Stomach (tissue), 9 donors: Measurements from ENCODE around the gene GJA3. TPM values are rescaled to one million over a fixed set of nuclear protein-coding genes. Genes with fewer than 3 reads are reported as not detected.

Source experiments
- DNase-seq, 2 donors: peaks; one replicate each; pipeline versions ENCODE4 v3.0.0 to v3.0.0-alpha.2; 2013 to 2019
- H3K27ac ChIP-seq, 5 donors: fragments of 200-600 bp in 4 of 5; sonication (generic) in 4 of 5; one replicate each; pipeline ENCODE4 v1.5.1; 2013 to 2019; ENCODE audit warnings: mild to moderate bottlenecking in 1 of 5, moderate library complexity in 1 of 5
- H3K27me3 ChIP-seq, 3 donors: fragments of 200-600 bp; sonication (generic); one replicate each; pipeline ENCODE4 v1.5.1; 2017 to 2019; ENCODE audit warnings: mixed run types in 1 of 3
- H3K36me3 ChIP-seq, 4 donors: fragments of 200-600 bp; sonication (generic); 1 replicate in 3 of 4; 2 replicates in 1 of 4; pipeline ENCODE4 v1.5.1; 2016 to 2019
- H3K4me1 ChIP-seq, 4 donors: fragments of 200-600 bp; sonication (generic); one replicate each; pipeline ENCODE4 v1.5.1; 2016 to 2019
- H3K4me3 ChIP-seq, 4 donors: fragments of 200-600 bp; sonication (generic) in 3 of 4; one replicate each; pipeline ENCODE4 v1.5.1; 2016 to 2019; ENCODE audit warnings: mild to moderate bottlenecking in 1 of 4
- H3K9me3 ChIP-seq, 4 donors: fragments of 200-600 bp; sonication (generic); one replicate each; pipeline ENCODE4 v1.5.1; 2016 to 2019
- EP300 ChIP-seq: sonication (generic); formaldehyde crosslinking; IDR thresholded peaks from one replicate; pipeline ENCODE4 v1.6.1; 2017; ENCODE audit warnings: antibody characterized with exemption
- POLR2A ChIP-seq, 4 donors: fragments of 450-650 bp; IDR thresholded peaks; one replicate each; pipeline ENCODE4 v1.6.1; 2016; ENCODE audit warnings: antibody characterized with exemption in 4 of 4, control low read depth in 2 of 4, mild to moderate bottlenecking in 1 of 4, moderate library complexity in 1 of 4
- POLR2AphosphoS5 ChIP-seq, 3 donors: sonication (generic); formaldehyde crosslinking; IDR thresholded peaks; one replicate each; pipeline ENCODE4 v1.6.1; 2016; ENCODE audit warnings: antibody characterized with exemption in 3 of 3
- WGBS, 5 donors: extraction: QIAGEN DNeasy Blood & Tissue Kit in 3 of 5; methylation state at CpG; one replicate each; pipeline versions ENCODE4 v1.1.5 to v1.1.7; 2013 to 2018; 5-methylcytosine and 5-hydroxymethylcytosine counted together
- intact Hi-C: fragments of 100-400 bp; cut with DNase I; formaldehyde crosslinking; loops from one replicate; pipeline ENCODE4 v1.15.1; 2023; ENCODE audit warnings: low total_unique reads
- polyA plus RNA-seq, 3 donors: library from polyadenylated mRNA; stranded (reverse); fragments of 200-250 nt; gene quantifications; one replicate each; pipeline ENCODE4 v1.2.3, GENCODE V29; 2013
- total RNA-seq, 5 donors: library from RNA; depleted of rRNA; stranded (reverse); fragments of >200 nt; gene quantifications; one replicate each; pipeline versions ENCODE4 v1.1.0 to v1.2.3, GENCODE V29; 2014 to 2016
- TF ChIP-seq, protein P1 (sequence below), 7 experiments: fragments of 450-650 bp in 4 of 7; fragments of 200-600 bp in 3 of 7; sonication (generic) in 3 of 7; IDR thresholded peaks; one replicate each; pipeline ENCODE4 v1.5.1; 2016 to 2019; ENCODE audit warnings: antibody characterized with exemption in 7 of 7, control low read depth in 2 of 7, mild to moderate bottlenecking in 1 of 7
- donor health status: healthy with polysubstance abuse.
- donor health status: Bipolar disorder and iron deficiency.
- donor health status: healthy.

The GJA3 gene
- total and polyA plus RNA-seq, 8 donors, result 0.13 to 0.14 TPM; not detected in 6

DNA sequence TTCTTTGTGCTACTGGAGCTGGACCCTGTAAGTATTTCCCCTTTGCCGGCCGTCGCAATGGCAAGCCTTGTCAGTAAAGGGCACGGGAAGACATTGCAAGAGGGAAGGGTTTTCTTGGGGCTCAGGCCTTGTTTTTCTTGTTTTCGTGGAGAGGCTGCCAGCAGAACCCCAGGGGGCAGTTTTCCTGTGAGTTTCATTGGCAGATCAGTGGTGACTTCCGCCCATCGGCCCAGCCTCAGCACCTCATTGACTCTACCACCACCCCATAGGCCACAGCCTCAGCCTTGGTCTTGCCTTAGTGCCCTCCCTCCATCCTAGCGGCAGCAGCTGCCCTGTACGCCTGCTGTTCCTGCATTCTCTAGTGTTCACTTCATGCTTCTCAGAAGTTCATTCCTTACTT, 61.5 kb downstream of the GJA3 start:
- H3K36me3 ChIP-seq, result no peaks in the 10 kb centered on the region
- peaks cover 0 to 48% (median 8%) of the 10 kb centered on the region in 3 donors for H3K27me3 ChIP-seq

GRCh38 chr13:20093951-20094350, 66.9 kb downstream of the GJA3 start:
- Histone ChIP-seq H3K27me3 (peaks cover 0 to 8% (median 6%) of the 10 kb centered on the region in 3 donors), H3K4me3 (no peak overlapping the region), H3K9me3 (no peaks in the 10 kb centered on the region), H3K27ac (no peak overlapping the region), H3K4me1 (no peaks in the 10 kb centered on the region), H3K36me3 (no peaks in the 10 kb centered on the region)
- TF ChIP-seq POLR2AphosphoS5 (IDR thresholded peaks at IDR 0.05) (no peak), POLR2A (IDR thresholded peaks at IDR 0.05) (no peak), EP300 (no peak)
- TF ChIP-seq, protein P1, sequence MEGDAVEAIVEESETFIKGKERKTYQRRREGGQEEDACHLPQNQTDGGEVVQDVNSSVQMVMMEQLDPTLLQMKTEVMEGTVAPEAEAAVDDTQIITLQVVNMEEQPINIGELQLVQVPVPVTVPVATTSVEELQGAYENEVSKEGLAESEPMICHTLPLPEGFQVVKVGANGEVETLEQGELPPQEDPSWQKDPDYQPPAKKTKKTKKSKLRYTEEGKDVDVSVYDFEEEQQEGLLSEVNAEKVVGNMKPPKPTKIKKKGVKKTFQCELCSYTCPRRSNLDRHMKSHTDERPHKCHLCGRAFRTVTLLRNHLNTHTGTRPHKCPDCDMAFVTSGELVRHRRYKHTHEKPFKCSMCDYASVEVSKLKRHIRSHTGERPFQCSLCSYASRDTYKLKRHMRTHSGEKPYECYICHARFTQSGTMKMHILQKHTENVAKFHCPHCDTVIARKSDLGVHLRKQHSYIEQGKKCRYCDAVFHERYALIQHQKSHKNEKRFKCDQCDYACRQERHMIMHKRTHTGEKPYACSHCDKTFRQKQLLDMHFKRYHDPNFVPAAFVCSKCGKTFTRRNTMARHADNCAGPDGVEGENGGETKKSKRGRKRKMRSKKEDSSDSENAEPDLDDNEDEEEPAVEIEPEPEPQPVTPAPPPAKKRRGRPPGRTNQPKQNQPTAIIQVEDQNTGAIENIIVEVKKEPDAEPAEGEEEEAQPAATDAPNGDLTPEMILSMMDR (IDR thresholded peaks at IDR 0.05), result no peak
- WGBS, 5 donors, result 30 to 41% (median 36%) methylated on average over 6 of the region's 6 CpGs
- DNase-seq, result no peak
- intact Hi-C loops, result no loop called here

More for the DNA sequence above, 61.5 kb downstream of the GJA3 start:
- 62 to 71% (median 66%) methylated on average over 9 of the region's 9 CpGs for WGBS, 5 donors
- no peak overlapping the region for H3K4me3 ChIP-seq
- no peak overlapping the region for H3K27ac ChIP-seq
- intact Hi-C loops, result no loop called here
- DNase-seq, result no peak
- no peaks in the 10 kb centered on the region for H3K9me3 ChIP-seq
- TF ChIP-seq EP300 (no peak), POLR2AphosphoS5 (IDR thresholded peaks at IDR 0.05) (no peak), POLR2A (IDR thresholded peaks at IDR 0.05) (no peak)
- TF ChIP-seq, protein P1 (IDR thresholded peaks at IDR 0.05), result no peak
- H3K4me1 ChIP-seq, result peaks cover 0 to 4% (median 0%) of the 10 kb centered on the region in 4 donors

DNA sequence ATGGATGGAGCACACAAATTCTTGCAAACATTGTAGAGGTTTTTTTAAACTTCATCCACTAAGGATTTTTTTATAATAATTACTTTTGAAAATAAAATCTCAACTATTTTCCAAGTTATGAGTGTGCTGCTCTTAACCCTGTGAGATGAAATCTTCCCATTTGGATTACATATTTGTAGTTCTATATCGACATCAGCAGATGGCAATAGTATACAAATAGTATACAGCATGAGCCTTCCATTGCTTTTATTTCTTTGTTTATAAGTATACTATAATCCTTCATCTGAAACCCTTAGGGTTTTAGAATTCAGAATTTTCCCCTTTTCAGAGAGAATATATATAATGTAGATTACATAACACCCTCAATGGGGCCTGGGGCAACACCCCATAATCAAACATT, 70.5 kb downstream of the GJA3 start:
- no peak for TF ChIP-seq EP300
- Histone ChIP-seq H3K27me3 (no peaks in the 10 kb centered on the region), H3K27ac (no peak overlapping the region), H3K36me3 (peaks cover 5 to 18% (median 14%) of the 10 kb centered on the region in 4 donors), H3K4me3 (no peak overlapping the region), H3K4me1 (no peaks in the 10 kb centered on the region), H3K9me3 (no peaks in the 10 kb centered on the region)
- intact Hi-C loops, result no loop called here
- no peak for DNase-seq
- 26 to 54% (median 33%) methylated on average over 1 of the region's 1 CpG for WGBS, 5 donors

Other genes starting within 250 kb of the GJA3 start
- gene ZMYM2, start 202.3 kb downstream of the GJA3 start, total RNA-seq, result 100 to 1,000 TPM in 4 of 5 donors, 10 to 100 TPM in 1; 45.5 to 182 (median 111) TPM
- 10 to 100 TPM; 10.8 to 22.5 (median 13.0) TPM for gene ZMYM2, start 202.3 kb downstream of the GJA3 start, polyA plus RNA-seq
- 10 to 100 TPM in 1 of 5 donors, 1 to 10 TPM in 2, under 1 TPM in 1, not detected in 1; 0.58 to 10.4 (median 3.0) TPM for gene GJB2, start 31.9 kb upstream of the GJA3 start, total RNA-seq
- 100 to 1,000 TPM in 1 of 3 donors, 1 to 10 TPM in 1, under 1 TPM in 1; 0.76 to 102 (median 2.3) TPM for gene GJB2, start 31.9 kb upstream of the GJA3 start, polyA plus RNA-seq
- under 1 TPM in 1 of 5 donors, not detected in 4; 0.73 TPM for gene GJB6, start 71.3 kb upstream of the GJA3 start, total RNA-seq
- 10 to 100 TPM in 1 of 3 donors, 1 to 10 TPM in 1, not detected in 1; 1.5 to 41.6 TPM for gene GJB6, start 71.3 kb upstream of the GJA3 start, polyA plus RNA-seq